BLaER1 (cell line): ENCODE results near the gene PPP1R8.

Source experiments
- H3K27ac ChIP-seq: shearing (Covaris generic); formaldehyde crosslinking; 2 replicates; pipeline ENCODE4 v1.8.1; 2022
- H3K27me3 ChIP-seq: shearing (Covaris generic); formaldehyde crosslinking; 2 replicates; pipeline ENCODE4 v1.8.1; 2022
- H3K36me3 ChIP-seq: shearing (Covaris generic); formaldehyde crosslinking; 2 replicates; pipeline ENCODE4 v1.8.1; 2022
- H3K4me1 ChIP-seq: shearing (Covaris generic); formaldehyde crosslinking; 2 replicates; pipeline ENCODE4 v1.8.1; 2022
- H3K4me2 ChIP-seq: shearing (Covaris generic); formaldehyde crosslinking; 2 replicates; pipeline ENCODE4 v1.8.1; 2022
- H3K4me3 ChIP-seq: shearing (Covaris generic); formaldehyde crosslinking; 2 replicates; pipeline ENCODE4 v1.8.1; 2022
- H3K9ac ChIP-seq: shearing (Covaris generic); formaldehyde crosslinking; 2 replicates; pipeline ENCODE4 v1.8.1; 2022
- H3K9me3 ChIP-seq: shearing (Covaris generic); formaldehyde crosslinking; 2 replicates; pipeline ENCODE4 v1.8.1; 2022
- H4K20me1 ChIP-seq: shearing (Covaris generic); formaldehyde crosslinking; 2 replicates; pipeline ENCODE4 v1.8.1; 2022
- Cebpa-rat ChIP-seq: shearing (Covaris generic); IDR thresholded peaks from 2 replicates; pipeline ENCODE4 v1.8.1; 2022

Gene PPP1R8

GRCh38 chr1:27878039-27878438, 47.5 kb downstream of the PPP1R8 start:
- H3K4me3 ChIP-seq = no peak overlapping the region
- peak overlapping the region; percentile 15; the same call in 1 of the 2 replicates for H3K4me2 ChIP-seq
- no peaks in the 10 kb centered on the region for H3K27me3 ChIP-seq
- peaks cover 46% of the 10 kb centered on the region for H3K36me3 ChIP-seq
- no peak overlapping the region for H3K9ac ChIP-seq
- H3K4me1 ChIP-seq = peaks cover 64% of the 10 kb centered on the region
- no peak overlapping the region for H3K27ac ChIP-seq
- TF ChIP-seq Cebpa-rat = no peak
- no peaks in the 10 kb centered on the region for H4K20me1 ChIP-seq
- H3K9me3 ChIP-seq = no peaks in the 10 kb centered on the region

- H3K4me3 ChIP-seq = no peak overlapping the region
- H4K20me1 ChIP-seq = no peaks in the 10 kb centered on the region
- no peak overlapping the region for H3K9ac ChIP-seq
- H3K27me3 ChIP-seq = no peaks in the 10 kb centered on the region
- TF ChIP-seq Cebpa-rat = no peak
- peaks cover 59% of the 10 kb centered on the region for H3K4me1 ChIP-seq
- H3K9me3 ChIP-seq = no peaks in the 10 kb centered on the region
- peak overlapping the region; percentile 24 for H3K4me2 ChIP-seq
- peaks cover 54% of the 10 kb centered on the region for H3K36me3 ChIP-seq
- H3K27ac ChIP-seq = 0 out of 2 replicates have a peak overlapping the region, but pooled peaks have one; percentile 7
Observed at GRCh38 chr1:27878787-27879335, 48.3 kb downstream of the PPP1R8 start.

GRCh38 chr1:27879374-27880082, 48.9 kb downstream of the PPP1R8 start:
- H3K36me3 ChIP-seq = peaks cover 61% of the 10 kb centered on the region
- H3K9ac ChIP-seq = no peak overlapping the region
- peaks cover 59% of the 10 kb centered on the region for H3K4me1 ChIP-seq
- TF ChIP-seq Cebpa-rat = no peak
- H3K27ac ChIP-seq = 0 out of 2 replicates have a peak overlapping the region, but pooled peaks have one; percentile 7
- H3K27me3 ChIP-seq = no peaks in the 10 kb centered on the region
- no peaks in the 10 kb centered on the region for H4K20me1 ChIP-seq
- peak overlapping the region; percentile 24 for H3K4me2 ChIP-seq
- H3K4me3 ChIP-seq = no peak overlapping the region
- H3K9me3 ChIP-seq = no peaks in the 10 kb centered on the region

GRCh38 chr1:27882543-27882903, 51.9 kb downstream of the PPP1R8 start:
- Histone ChIP-seq H3K36me3 (peaks cover 75% of the 10 kb centered on the region), H3K4me3 (no peak overlapping the region), H4K20me1 (peaks cover 3% of the 10 kb centered on the region; the same call in 1 of the 2 replicates), H3K9me3 (no peaks in the 10 kb centered on the region), H3K27ac (no peak overlapping the region), H3K27me3 (no peaks in the 10 kb centered on the region), H3K9ac (no peak overlapping the region), H3K4me2 (no peak overlapping the region), H3K4me1 (peaks cover 60% of the 10 kb centered on the region)
- no peak for TF ChIP-seq Cebpa-rat

- peaks cover 76% of the 10 kb centered on the region for H3K36me3 ChIP-seq
Observed at GRCh38 chr1:27883536-27883935, 53.0 kb downstream of the PPP1R8 start.

GRCh38 chr1:27884006-27884954, 53.7 kb downstream of the PPP1R8 start:
- no peaks in the 10 kb centered on the region for H3K9me3 ChIP-seq
- no peak overlapping the region for H3K9ac ChIP-seq
- H3K27me3 ChIP-seq = no peaks in the 10 kb centered on the region
- H3K4me2 ChIP-seq = peak overlapping the region; percentile 61; the same call in 1 of the 2 replicates
- H3K4me1 ChIP-seq = peaks cover 49% of the 10 kb centered on the region
- H3K36me3 ChIP-seq = peaks cover 81% of the 10 kb centered on the region
- peak overlapping the region; percentile 4; the same call in 1 of the 2 replicates for H3K27ac ChIP-seq
- peaks cover 7% of the 10 kb centered on the region; the same call in 1 of the 2 replicates for H4K20me1 ChIP-seq
- no peak for TF ChIP-seq Cebpa-rat
- no peak overlapping the region for H3K4me3 ChIP-seq

More at GRCh38 chr1:27883536-27883935, 53.0 kb downstream of the PPP1R8 start:
- Histone ChIP-seq H4K20me1 (peaks cover 7% of the 10 kb centered on the region; the same call in 1 of the 2 replicates), H3K4me3 (no peak overlapping the region), H3K9ac (0 out of 2 replicates have a peak overlapping the region, but pooled peaks have one; percentile 45), H3K27me3 (no peaks in the 10 kb centered on the region), H3K4me1 (peaks cover 56% of the 10 kb centered on the region), H3K9me3 (no peaks in the 10 kb centered on the region), H3K4me2 (no peak overlapping the region), H3K27ac (no peak overlapping the region)
- no peak for TF ChIP-seq Cebpa-rat

- H3K27me3 ChIP-seq = no peaks in the 10 kb centered on the region
- H3K4me3 ChIP-seq = no peak overlapping the region
- H3K9me3 ChIP-seq = no peaks in the 10 kb centered on the region
- H3K36me3 ChIP-seq = peaks cover 81% of the 10 kb centered on the region
- peaks cover 48% of the 10 kb centered on the region for H3K4me1 ChIP-seq
- H4K20me1 ChIP-seq = peaks cover 7% of the 10 kb centered on the region; the same call in 1 of the 2 replicates
- H3K27ac ChIP-seq = peak overlapping the region; percentile 4
- no peak overlapping the region for H3K9ac ChIP-seq
- peak overlapping the region; percentile 61 for H3K4me2 ChIP-seq
- no peak for TF ChIP-seq Cebpa-rat
Observed at GRCh38 chr1:27885114-27885528, 54.5 kb downstream of the PPP1R8 start.

GRCh38 chr1:27885621-27886352, 55.2 kb downstream of the PPP1R8 start:
- H3K4me1 ChIP-seq = peaks cover 54% of the 10 kb centered on the region
- H3K4me2 ChIP-seq = peak overlapping the region; percentile 61
- peaks cover 7% of the 10 kb centered on the region; the same call in 1 of the 2 replicates for H4K20me1 ChIP-seq
- H3K4me3 ChIP-seq = no peak overlapping the region
- H3K27me3 ChIP-seq = no peaks in the 10 kb centered on the region
- peaks cover 81% of the 10 kb centered on the region for H3K36me3 ChIP-seq
- H3K9me3 ChIP-seq = no peaks in the 10 kb centered on the region
- peak overlapping the region; percentile 4 for H3K27ac ChIP-seq
- no peak overlapping the region for H3K9ac ChIP-seq
- no peak for TF ChIP-seq Cebpa-rat

GRCh38 chr1:27886353-27886679, 55.7 kb downstream of the PPP1R8 start:
- H3K27me3 ChIP-seq = no peaks in the 10 kb centered on the region
- no peak overlapping the region for H3K9ac ChIP-seq
- H3K9me3 ChIP-seq = no peaks in the 10 kb centered on the region
- TF ChIP-seq Cebpa-rat = no peak
- H3K27ac ChIP-seq = no peak overlapping the region
- H3K4me1 ChIP-seq = peaks cover 60% of the 10 kb centered on the region
- H3K36me3 ChIP-seq = peaks cover 84% of the 10 kb centered on the region
- peak overlapping the region; percentile 61 for H3K4me2 ChIP-seq
- H3K4me3 ChIP-seq = no peak overlapping the region
- H4K20me1 ChIP-seq = peaks cover 7% of the 10 kb centered on the region; the same call in 1 of the 2 replicates
